Measurements from ENCODE around the gene PTPRT. TPM values are rescaled to one million over a fixed set of nuclear protein-coding genes. Genes with fewer than 3 reads are reported as not detected.

The PTPRT gene
- total and polyA plus RNA-seq, 2 experiments from 2014 or later: not detected

DNA sequence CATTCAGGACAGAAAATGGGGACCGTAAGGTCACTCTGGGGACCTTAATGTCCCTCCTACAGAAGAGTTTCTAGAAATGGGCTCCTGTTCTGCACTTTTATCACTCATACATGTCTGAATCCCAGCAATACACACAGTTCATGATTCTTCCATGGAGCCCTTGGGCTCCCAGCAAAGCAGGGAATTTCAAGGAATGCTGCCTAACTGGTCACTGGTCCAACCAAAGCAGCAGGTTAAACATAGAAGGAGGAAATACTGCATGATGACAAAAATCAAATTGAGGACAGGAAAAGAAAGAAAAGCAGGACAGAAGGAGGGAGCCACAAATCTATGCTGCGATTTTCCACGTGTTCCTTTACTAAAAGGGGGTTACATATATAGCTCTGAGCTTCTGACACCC lies 300.2 kb downstream of the PTPRT start:
- Mint-ChIP-seq H3K4me3 (no peak overlapping the region), H3K27ac (no peak overlapping the region), H3K27me3 (ENCODE audit: insufficient read depth, low read depth, poor library complexity) (peaks cover 1% of the 10 kb centered on the region), H3K9me3 (peaks cover 86% of the 10 kb centered on the region), H3K36me3 (ENCODE audit: low read depth) (peaks cover 17% of the 10 kb centered on the region), H3K4me1 (no peaks in the 10 kb centered on the region)
- DNase-seq (ENCODE audit: low spot score) (no peak), ATAC-seq (no peak)
- Histone ChIP-seq H3F3A (replicated peaks; ENCODE audit: low read depth) (no peaks in the 10 kb centered on the region), H3K36me3 (ENCODE audit: insufficient read depth) (no peaks in the 10 kb centered on the region; the same call in 1 of the 2 replicates), H2AFZ (no peak overlapping the region), H3K4me2 (no peak overlapping the region), H3K27ac (ENCODE audit: low read depth) (no peak overlapping the region), H4K20me1 (replicated peaks; ENCODE audit: insufficient read depth) (no peaks in the 10 kb centered on the region), H3K4me3 (no peak overlapping the region), H3K79me2 (replicated peaks; ENCODE audit: insufficient read depth) (no peaks in the 10 kb centered on the region), H3K4me1 (ENCODE audit: insufficient read depth) (no peaks in the 10 kb centered on the region), H3K9me2 (ENCODE audit: insufficient read depth) (no peaks in the 10 kb centered on the region), H3K27me3 (ENCODE audit: insufficient read depth) (no peaks in the 10 kb centered on the region)
- TF ChIP-seq, protein P1, sequence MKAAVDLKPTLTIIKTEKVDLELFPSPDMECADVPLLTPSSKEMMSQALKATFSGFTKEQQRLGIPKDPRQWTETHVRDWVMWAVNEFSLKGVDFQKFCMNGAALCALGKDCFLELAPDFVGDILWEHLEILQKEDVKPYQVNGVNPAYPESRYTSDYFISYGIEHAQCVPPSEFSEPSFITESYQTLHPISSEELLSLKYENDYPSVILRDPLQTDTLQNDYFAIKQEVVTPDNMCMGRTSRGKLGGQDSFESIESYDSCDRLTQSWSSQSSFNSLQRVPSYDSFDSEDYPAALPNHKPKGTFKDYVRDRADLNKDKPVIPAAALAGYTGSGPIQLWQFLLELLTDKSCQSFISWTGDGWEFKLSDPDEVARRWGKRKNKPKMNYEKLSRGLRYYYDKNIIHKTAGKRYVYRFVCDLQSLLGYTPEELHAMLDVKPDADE (IDR thresholded peaks at IDR 0.05): no peak
- TF ChIP-seq JUNB (IDR thresholded peaks at IDR 0.05; ENCODE audit: unreplicated experiment) (no peak), NANOG (IDR thresholded peaks at IDR 0.05; ENCODE audit: borderline replicate concordance) (no peak)

DNA sequence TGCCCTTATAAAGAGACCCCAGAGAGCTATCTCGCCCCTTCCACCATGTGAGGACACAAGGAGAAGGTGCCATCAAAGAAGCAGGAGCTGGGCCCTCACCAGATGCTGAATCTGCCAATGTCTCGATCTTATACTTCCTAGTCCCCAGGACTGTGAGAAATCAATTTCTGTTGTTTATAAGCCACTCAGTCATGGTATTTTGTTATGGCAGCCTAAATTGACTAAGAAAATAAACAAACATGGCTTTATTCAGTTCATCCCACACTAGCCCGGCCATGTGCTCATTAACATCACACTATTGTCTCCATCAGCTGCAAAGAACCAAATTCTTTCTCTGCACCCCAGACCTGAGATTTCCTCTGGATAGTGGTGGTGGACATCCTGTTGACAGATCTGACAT lies 302.4 kb downstream of the PTPRT start:
- ATAC-seq: no peak
- H3K4me3 Mint-ChIP-seq: no peak overlapping the region
- no peak overlapping the region for H3K4me3 ChIP-seq
- peaks cover 14% of the 10 kb centered on the region for H3K36me3 Mint-ChIP-seq (ENCODE audit: low read depth)
- no peaks in the 10 kb centered on the region for H4K20me1 ChIP-seq (replicated peaks; ENCODE audit: insufficient read depth)
- no peak overlapping the region for H3K4me2 ChIP-seq
- no peaks in the 10 kb centered on the region for H3K4me1 Mint-ChIP-seq
- H3K27me3 Mint-ChIP-seq (ENCODE audit: insufficient read depth, low read depth, poor library complexity): peaks cover 1% of the 10 kb centered on the region
- no peaks in the 10 kb centered on the region for H3K27me3 ChIP-seq (ENCODE audit: insufficient read depth)
- no peaks in the 10 kb centered on the region for H3K9me2 ChIP-seq (ENCODE audit: insufficient read depth)
- no peaks in the 10 kb centered on the region; the same call in 1 of the 2 replicates for H3K36me3 ChIP-seq (ENCODE audit: insufficient read depth)
- no peak overlapping the region for H3K27ac ChIP-seq (ENCODE audit: low read depth)
- no peak overlapping the region for H2AFZ ChIP-seq
- H3K4me1 ChIP-seq (ENCODE audit: insufficient read depth): no peaks in the 10 kb centered on the region
- DNase-seq (ENCODE audit: low spot score): no peak
- H3K9me3 Mint-ChIP-seq: peaks cover 91% of the 10 kb centered on the region
- H3F3A ChIP-seq (replicated peaks; ENCODE audit: low read depth): no peaks in the 10 kb centered on the region
- no peaks in the 10 kb centered on the region for H3K79me2 ChIP-seq (replicated peaks; ENCODE audit: insufficient read depth)
- no peak overlapping the region for H3K27ac Mint-ChIP-seq
- TF ChIP-seq EZH2phosphoT487 (IDR thresholded peaks at IDR 0.05; ENCODE audit: unreplicated experiment) (no peak), CREB1 (CRISPR knock-in tag; IDR thresholded peaks at IDR 0.05; ENCODE audit: low read depth) (no peak), STAT1 (IDR thresholded peaks at IDR 0.05; ENCODE audit: unreplicated experiment) (no peak), JUNB (IDR thresholded peaks at IDR 0.05; ENCODE audit: unreplicated experiment) (no peak), ZNF331 (CRISPR knock-in tag; IDR thresholded peaks at IDR 0.05; ENCODE audit: low read depth) (no peak)
- TF ChIP-seq, protein P2, sequence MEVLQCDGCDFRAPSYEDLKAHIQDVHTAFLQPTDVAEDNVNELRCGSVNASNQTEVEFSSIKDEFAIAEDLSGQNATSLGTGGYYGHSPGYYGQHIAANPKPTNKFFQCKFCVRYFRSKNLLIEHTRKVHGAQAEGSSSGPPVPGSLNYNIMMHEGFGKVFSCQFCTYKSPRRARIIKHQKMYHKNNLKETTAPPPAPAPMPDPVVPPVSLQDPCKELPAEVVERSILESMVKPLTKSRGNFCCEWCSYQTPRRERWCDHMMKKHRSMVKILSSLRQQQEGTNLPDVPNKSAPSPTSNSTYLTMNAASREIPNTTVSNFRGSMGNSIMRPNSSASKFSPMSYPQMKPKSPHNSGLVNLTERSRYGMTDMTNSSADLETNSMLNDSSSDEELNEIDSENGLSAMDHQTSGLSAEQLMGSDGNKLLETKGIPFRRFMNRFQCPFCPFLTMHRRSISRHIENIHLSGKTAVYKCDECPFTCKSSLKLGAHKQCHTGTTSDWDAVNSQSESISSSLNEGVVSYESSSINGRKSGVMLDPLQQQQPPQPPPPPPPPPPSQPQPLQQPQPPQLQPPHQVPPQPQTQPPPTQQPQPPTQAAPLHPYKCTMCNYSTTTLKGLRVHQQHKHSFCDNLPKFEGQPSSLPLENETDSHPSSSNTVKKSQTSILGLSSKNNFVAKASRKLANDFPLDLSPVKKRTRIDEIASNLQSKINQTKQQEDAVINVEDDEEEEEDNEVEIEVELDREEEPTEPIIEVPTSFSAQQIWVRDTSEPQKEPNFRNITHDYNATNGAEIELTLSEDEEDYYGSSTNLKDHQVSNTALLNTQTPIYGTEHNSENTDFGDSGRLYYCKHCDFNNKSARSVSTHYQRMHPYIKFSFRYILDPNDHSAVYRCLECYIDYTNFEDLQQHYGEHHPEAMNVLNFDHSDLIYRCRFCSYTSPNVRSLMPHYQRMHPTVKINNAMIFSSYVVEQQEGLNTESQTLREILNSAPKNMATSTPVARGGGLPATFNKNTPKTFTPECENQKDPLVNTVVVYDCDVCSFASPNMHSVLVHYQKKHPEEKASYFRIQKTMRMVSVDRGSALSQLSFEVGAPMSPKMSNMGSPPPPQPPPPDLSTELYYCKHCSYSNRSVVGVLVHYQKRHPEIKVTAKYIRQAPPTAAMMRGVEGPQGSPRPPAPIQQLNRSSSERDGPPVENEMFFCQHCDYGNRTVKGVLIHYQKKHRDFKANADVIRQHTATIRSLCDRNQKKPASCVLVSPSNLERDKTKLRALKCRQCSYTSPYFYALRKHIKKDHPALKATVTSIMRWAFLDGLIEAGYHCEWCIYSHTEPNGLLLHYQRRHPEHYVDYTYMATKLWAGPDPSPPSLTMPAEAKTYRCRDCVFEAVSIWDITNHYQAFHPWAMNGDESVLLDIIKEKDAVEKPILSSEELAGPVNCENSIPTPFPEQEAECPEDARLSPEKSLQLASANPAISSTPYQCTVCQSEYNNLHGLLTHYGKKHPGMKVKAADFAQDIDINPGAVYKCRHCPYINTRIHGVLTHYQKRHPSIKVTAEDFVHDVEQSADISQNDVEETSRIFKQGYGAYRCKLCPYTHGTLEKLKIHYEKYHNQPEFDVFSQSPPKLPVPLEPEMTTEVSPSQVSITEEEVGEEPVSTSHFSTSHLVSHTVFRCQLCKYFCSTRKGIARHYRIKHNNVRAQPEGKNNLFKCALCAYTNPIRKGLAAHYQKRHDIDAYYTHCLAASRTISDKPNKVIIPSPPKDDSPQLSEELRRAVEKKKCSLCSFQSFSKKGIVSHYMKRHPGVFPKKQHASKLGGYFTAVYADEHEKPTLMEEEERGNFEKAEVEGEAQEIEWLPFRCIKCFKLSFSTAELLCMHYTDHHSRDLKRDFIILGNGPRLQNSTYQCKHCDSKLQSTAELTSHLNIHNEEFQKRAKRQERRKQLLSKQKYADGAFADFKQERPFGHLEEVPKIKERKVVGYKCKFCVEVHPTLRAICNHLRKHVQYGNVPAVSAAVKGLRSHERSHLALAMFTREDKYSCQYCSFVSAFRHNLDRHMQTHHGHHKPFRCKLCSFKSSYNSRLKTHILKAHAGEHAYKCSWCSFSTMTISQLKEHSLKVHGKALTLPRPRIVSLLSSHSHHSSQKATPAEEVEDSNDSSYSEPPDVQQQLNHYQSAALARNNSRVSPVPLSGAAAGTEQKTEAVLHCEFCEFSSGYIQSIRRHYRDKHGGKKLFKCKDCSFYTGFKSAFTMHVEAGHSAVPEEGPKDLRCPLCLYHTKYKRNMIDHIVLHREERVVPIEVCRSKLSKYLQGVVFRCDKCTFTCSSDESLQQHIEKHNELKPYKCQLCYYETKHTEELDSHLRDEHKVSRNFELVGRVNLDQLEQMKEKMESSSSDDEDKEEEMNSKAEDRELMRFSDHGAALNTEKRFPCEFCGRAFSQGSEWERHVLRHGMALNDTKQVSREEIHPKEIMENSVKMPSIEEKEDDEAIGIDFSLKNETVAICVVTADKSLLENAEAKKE (CRISPR knock-in tag; IDR thresholded peaks at IDR 0.05): no peak
- TF ChIP-seq, protein P3, sequence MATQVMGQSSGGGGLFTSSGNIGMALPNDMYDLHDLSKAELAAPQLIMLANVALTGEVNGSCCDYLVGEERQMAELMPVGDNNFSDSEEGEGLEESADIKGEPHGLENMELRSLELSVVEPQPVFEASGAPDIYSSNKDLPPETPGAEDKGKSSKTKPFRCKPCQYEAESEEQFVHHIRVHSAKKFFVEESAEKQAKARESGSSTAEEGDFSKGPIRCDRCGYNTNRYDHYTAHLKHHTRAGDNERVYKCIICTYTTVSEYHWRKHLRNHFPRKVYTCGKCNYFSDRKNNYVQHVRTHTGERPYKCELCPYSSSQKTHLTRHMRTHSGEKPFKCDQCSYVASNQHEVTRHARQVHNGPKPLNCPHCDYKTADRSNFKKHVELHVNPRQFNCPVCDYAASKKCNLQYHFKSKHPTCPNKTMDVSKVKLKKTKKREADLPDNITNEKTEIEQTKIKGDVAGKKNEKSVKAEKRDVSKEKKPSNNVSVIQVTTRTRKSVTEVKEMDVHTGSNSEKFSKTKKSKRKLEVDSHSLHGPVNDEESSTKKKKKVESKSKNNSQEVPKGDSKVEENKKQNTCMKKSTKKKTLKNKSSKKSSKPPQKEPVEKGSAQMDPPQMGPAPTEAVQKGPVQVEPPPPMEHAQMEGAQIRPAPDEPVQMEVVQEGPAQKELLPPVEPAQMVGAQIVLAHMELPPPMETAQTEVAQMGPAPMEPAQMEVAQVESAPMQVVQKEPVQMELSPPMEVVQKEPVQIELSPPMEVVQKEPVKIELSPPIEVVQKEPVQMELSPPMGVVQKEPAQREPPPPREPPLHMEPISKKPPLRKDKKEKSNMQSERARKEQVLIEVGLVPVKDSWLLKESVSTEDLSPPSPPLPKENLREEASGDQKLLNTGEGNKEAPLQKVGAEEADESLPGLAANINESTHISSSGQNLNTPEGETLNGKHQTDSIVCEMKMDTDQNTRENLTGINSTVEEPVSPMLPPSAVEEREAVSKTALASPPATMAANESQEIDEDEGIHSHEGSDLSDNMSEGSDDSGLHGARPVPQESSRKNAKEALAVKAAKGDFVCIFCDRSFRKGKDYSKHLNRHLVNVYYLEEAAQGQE (IDR thresholded peaks at IDR 0.05; ENCODE audit: unreplicated experiment): no peak
- TF ChIP-seq, protein P4, sequence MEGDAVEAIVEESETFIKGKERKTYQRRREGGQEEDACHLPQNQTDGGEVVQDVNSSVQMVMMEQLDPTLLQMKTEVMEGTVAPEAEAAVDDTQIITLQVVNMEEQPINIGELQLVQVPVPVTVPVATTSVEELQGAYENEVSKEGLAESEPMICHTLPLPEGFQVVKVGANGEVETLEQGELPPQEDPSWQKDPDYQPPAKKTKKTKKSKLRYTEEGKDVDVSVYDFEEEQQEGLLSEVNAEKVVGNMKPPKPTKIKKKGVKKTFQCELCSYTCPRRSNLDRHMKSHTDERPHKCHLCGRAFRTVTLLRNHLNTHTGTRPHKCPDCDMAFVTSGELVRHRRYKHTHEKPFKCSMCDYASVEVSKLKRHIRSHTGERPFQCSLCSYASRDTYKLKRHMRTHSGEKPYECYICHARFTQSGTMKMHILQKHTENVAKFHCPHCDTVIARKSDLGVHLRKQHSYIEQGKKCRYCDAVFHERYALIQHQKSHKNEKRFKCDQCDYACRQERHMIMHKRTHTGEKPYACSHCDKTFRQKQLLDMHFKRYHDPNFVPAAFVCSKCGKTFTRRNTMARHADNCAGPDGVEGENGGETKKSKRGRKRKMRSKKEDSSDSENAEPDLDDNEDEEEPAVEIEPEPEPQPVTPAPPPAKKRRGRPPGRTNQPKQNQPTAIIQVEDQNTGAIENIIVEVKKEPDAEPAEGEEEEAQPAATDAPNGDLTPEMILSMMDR (conservative IDR thresholded peaks at IDR 0.05; ENCODE audit: low read depth in 2 of 2): no peak
